Uterus (tissue), 2 donors: ENCODE data around the gene FAM83F.

ENCODE experiments used
- CTCF ChIP-seq, 4 experiments: fragments of 200-600 bp in 2 of 4; fragments of 450-650 bp in 2 of 4; sonication (generic) in 2 of 4; IDR thresholded peaks; one replicate each; pipeline ENCODE4 v1.5.1; 2016 to 2019; ENCODE audit warnings: antibody characterized with exemption in 4 of 4, mild to moderate bottlenecking in 2 of 4, moderate library complexity in 1 of 4
- POLR2A ChIP-seq, 2 donors: fragments of 450-650 bp; IDR thresholded peaks; one replicate each; pipeline ENCODE4 v1.6.1; 2016; ENCODE audit warnings: antibody characterized with exemption in 2 of 2, mild to moderate bottlenecking in 1 of 2, moderate library complexity in 1 of 2

GRCh38 chr22:40027191-40028097 lies 32.7 kb downstream of the FAM83F start:
- TF ChIP-seq CTCF (IDR thresholded peaks at IDR 0.05) = no peak
- TF ChIP-seq POLR2A (IDR thresholded peaks at IDR 0.05) = no peak
